Fibroblast of mammary gland (primary cell): ENCODE results near the gene SRMS.

Experiments
- DNase-seq: peaks from one replicate; pipeline ENCODE4 v3.0.0-alpha.2; 2010; ENCODE audit warnings: low read depth
- H3K4me3 ChIP-seq: 2 replicates; pipeline ENCODE4 v1.5.1; 2011; ENCODE audit warnings: low read depth, mild to moderate bottlenecking, low read length, moderate library complexity; ENCODE audit not compliant: control insufficient read depth
- TF ChIP-seq, protein P1 (sequence below): conservative IDR thresholded peaks from 2 replicates; pipeline ENCODE4 v1.5.1; 2011; ENCODE audit warnings: low read depth, low read length, inconsistent platforms; ENCODE audit not compliant: control insufficient read depth, insufficient read depth

Gene SRMS

DNA sequence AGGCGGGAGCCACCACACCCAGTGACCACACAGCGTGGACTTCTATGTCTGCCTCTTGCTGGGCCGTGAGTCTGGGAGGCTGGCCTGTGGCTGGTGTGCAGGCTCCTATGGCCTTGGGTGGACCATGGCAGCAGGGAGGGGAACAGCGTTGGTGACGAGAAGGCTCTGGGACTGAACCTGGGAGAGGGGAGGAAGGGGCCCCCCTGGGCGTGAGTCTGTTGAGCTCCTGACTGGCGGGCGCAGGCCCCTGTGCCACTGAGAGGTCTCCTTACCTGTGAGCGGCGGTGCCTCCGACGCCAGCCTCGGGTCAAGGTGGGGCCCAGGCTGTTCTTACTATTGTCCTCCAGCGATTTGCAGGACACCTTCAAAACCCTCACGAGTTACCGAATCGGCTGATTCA lies 39.2 kb upstream of the SRMS start:
- DNase-seq, result no peak
- H3K4me3 ChIP-seq, result no peak overlapping the region
- TF ChIP-seq, protein P1, sequence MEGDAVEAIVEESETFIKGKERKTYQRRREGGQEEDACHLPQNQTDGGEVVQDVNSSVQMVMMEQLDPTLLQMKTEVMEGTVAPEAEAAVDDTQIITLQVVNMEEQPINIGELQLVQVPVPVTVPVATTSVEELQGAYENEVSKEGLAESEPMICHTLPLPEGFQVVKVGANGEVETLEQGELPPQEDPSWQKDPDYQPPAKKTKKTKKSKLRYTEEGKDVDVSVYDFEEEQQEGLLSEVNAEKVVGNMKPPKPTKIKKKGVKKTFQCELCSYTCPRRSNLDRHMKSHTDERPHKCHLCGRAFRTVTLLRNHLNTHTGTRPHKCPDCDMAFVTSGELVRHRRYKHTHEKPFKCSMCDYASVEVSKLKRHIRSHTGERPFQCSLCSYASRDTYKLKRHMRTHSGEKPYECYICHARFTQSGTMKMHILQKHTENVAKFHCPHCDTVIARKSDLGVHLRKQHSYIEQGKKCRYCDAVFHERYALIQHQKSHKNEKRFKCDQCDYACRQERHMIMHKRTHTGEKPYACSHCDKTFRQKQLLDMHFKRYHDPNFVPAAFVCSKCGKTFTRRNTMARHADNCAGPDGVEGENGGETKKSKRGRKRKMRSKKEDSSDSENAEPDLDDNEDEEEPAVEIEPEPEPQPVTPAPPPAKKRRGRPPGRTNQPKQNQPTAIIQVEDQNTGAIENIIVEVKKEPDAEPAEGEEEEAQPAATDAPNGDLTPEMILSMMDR, result no peak

DNA sequence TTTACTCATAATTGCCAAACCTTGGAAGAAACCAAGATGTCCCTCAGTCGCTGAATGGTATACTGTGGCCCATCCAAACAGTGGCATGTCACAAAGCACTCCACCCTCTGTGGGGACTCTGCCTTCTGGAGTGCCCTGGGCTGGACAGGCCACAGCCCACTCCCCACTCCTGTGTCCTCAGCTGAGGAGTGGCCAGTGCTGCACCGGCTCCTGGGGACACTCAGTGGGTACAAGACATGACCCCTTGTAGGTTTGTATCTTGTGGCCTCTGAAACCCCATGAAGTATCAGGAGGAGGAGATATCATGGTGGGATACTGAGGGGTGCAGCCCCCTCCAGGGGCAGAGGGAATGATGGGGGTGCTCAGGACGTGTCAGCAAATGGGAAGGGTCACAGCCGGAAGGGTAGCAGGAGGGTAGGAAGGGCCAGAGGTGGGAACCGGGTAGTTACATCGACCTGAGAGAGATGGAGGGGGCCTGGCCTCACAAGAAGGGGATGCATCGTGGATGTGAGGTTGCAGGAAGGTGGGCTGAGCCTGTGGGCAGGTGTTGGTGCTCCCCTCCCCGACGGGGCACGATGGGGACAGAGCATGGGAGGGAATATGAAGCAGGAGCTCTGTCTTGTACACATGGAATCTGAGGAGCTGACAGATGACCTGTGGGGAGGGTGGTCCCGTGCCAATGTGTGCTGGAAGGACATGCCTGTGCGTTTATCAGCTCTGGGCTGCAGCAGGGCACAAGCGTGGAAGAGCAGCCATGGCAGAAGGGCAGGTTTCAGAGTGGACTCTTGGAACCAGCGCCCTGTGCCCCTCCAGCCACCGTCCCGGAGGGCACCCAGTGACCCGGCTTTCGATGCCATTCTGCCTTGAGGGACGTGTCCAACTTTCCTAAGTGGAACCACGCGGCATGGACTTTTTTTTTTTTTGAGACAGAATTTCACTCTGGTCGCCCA lies 38.3 kb upstream of the SRMS start:
- no peak overlapping the region for H3K4me3 ChIP-seq
- DNase-seq, result no peak
- TF ChIP-seq, protein P1, result no peak

DNA sequence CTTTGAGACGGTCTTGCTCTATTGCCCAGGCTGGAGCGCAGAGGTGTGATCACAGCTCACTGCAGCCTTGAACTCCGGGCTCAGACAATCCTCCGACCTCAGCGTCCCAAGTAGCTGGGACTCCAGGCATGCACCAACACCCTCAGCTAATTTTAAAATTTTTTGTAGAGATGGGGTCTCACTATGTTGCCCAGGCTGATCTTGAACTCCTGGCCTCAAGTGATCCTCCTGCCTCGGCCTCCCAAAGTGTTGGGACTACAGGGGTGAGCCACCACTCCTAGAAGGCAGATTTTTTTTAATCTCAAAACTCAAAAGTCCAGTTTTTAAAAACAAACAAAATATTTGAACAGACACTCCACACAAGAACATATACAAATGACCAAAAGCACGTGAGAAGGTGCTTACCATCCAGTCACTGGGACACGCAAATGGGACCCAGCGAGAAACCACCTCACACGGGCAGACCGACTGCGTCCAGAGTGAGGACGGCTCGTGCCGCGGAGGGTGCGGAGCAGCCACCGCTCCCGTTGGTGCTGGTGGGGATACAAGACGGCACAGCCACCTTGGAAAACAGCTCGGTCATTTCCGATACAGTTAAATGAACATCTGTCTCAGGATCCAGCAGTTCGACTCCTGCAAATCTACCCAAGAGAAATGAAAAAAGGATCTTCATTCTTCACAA lies 35.0 kb upstream of the SRMS start:
- no peak overlapping the region for H3K4me3 ChIP-seq
- TF ChIP-seq, protein P1, result no peak
- DNase-seq, result no peak

DNA sequence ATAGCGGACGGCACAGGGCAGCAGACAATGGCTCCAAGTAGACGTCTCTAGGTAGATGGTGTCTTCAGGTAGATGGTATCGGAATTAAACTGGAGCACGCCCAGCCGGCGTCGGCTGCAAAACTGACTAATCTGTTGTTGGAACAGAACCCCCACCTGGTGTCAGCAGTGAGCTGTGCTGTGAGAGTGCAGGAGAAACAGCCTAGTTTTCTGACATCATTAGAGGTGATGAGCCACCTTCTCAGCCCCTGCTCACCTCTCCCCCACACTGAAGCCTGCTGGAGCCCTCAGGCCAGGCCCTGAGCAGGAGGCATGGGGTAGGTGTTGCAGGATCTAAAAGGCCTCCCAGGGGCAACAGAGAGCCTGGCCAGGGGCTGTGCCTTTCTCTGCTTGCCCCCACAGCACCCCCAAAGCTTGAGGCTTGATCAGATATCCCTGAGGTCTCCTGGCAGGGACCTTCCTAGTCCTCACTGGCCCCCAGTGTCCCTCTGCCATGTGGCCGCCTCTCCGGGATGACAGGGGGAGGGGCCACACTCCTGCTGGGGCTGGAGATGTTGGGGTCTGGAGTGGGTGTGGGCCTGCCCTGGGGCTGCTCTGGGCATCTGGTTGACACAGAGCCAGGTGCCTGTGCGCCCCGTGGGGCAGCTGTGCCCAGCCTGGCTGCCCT lies 33.4 kb upstream of the SRMS start:
- TF ChIP-seq, protein P1, result peak; percentile 47
- DNase-seq, result peak; percentile 60

DNA sequence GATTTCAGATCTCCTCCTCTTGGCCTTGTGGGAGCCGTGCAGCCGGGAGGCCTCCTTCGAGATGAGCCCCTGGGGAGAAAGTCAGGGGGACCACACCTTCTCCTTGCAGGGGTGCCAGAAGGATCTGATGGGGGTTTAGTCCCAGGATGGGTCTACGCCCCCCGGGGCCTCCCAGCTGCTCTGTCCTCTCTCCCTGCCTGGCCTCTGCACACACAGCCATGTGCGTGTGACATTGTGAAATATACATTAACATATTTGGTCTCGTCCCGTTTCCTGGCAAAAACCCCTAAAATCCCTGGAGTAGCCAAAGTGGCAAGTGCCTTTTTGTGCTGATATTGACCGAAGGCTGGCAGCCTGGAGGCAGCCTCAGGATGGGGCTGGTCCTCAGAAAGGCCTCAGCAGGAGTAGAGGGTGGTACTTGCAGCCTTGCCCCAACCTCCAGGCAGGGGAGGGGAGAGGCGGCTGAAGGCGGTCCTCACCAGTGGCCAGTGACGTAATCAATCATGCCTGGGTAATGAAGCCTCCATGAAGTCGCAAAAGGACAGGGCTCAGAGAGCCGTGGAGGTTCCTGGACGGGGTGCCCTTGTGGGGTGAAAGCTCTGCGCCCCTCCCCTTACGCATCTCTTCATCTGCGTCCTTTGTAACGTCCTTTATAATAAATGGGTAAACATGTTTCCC lies 31.6 kb upstream of the SRMS start:
- no peak for DNase-seq
- H3K4me3 ChIP-seq, result no peak overlapping the region
- TF ChIP-seq, protein P1, result no peak

More for the DNA sequence above, 33.4 kb upstream of the SRMS start:
- no peak overlapping the region for H3K4me3 ChIP-seq
